Cardiac septum (tissue), 1 donor: ENCODE measurements around the gene ANP32D. TPM values are rescaled to one million over a fixed set of nuclear protein-coding genes. Genes with fewer than 3 reads are reported as not detected.
"Not testable (repeated sequence)": the region's sequence is repeated elsewhere in the genome, so short reads cannot be mapped to it uniquely, and the experiment has no call there.

Experiments used
- DNase-seq: peaks from one replicate; pipeline ENCODE4 v3.0.0-alpha.2; 2020; ENCODE audit warnings: low spot score
- intact Hi-C: fragments of 100-400 bp; cut with DNase I; formaldehyde crosslinking; loops from one replicate; pipeline ENCODE4 v1.14.0; 2022
- total RNA-seq: library from RNA; stranded (reverse); fragmentation: NEBNext Ultra II Directional; extraction: Animal tissue kit (Norgen Biotek cat#: 25700); gene quantifications from one replicate; pipeline ENCODE4 v1.2.1, GENCODE V29; 2021
- donor health status: DM: no; HTN: no; CAD: no.

The ANP32D gene
- total RNA-seq, 1 donor from 2014 or later = not detected

GRCh38 chr12:48489012-48489411 is 16.7 kb downstream of the ANP32D start:
- intact Hi-C loops = no loop called here
- no peak for DNase-seq

- DNase-seq, intact Hi-C loops: not testable (repeated sequence)
Observed at GRCh38 chr12:48489456-48489855, 17.1 kb downstream of the ANP32D start.

- DNase-seq, intact Hi-C loops: not testable (repeated sequence)
Observed at GRCh38 chr12:48500281-48500680, 27.9 kb downstream of the ANP32D start.

- intact Hi-C loops, DNase-seq: not testable (repeated sequence)
Observed at GRCh38 chr12:48506836-48507235, 34.5 kb downstream of the ANP32D start.

GRCh38 chr12:48508987-48509386 is 36.6 kb downstream of the ANP32D start:
- intact Hi-C loops = no loop called here
- DNase-seq = no peak

GRCh38 chr12:48510111-48510510 is 37.8 kb downstream of the ANP32D start:
- intact Hi-C loops = no loop called here
- DNase-seq = no peak

GRCh38 chr12:48512855-48513254 is 40.5 kb downstream of the ANP32D start:
- DNase-seq = no peak
- intact Hi-C loops = no loop called here

- DNase-seq = no peak
- intact Hi-C loops = no loop called here
Observed at GRCh38 chr12:48514728-48515127, 42.4 kb downstream of the ANP32D start.

DNA sequence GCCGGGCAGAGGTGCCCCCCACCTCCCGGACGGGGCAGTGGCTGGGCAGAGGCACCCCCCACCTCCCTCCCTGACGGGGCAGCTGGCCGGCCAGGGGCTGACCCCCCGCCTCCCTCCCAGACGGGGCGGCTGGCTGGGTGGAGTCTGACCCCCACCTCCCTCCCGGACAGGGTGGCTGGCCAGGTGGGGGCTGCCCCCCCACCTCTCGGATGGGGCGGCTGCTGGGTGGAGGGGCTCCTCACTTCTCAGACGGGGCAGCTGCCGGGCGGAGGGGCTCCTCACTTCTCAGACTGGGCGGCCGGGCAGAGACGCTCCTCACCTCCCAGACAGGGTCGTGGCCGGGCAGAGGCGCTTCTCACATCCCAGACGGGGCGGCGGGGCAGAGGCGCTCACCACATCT is 48.0 kb downstream of the ANP32D start:
- intact Hi-C loops, DNase-seq: not testable (repeated sequence)

Other genes with a start within 250 kb of the ANP32D start
- 15.3 TPM for gene ZNF641, start 121.6 kb upstream of the ANP32D start, total RNA-seq
- gene C12orf54, start 9.9 kb downstream of the ANP32D start, total RNA-seq = not detected
- not detected for gene OR8S1, start 53.1 kb downstream of the ANP32D start, total RNA-seq
- not detected for gene LALBA, start 97.5 kb downstream of the ANP32D start, total RNA-seq
- 24.8 TPM for gene KANSL2, start 209.7 kb downstream of the ANP32D start, total RNA-seq
- gene CCNT1, start 244.1 kb downstream of the ANP32D start, total RNA-seq = 23.5 TPM